Body of pancreas (tissue), 4 donors: ENCODE results near the gene FGF10.

ENCODE experiments used
- CTCF ChIP-seq, 7 experiments: fragments of 450-650 bp in 4 of 7; fragments of 200-600 bp in 3 of 7; sonication (generic) in 3 of 7; IDR thresholded peaks; one replicate each; pipeline ENCODE4 v1.5.1; 2016 to 2019; ENCODE audit warnings: antibody characterized with exemption in 7 of 7
- POLR2A ChIP-seq, 3 donors: fragments of 450-650 bp; IDR thresholded peaks; one replicate each; pipeline ENCODE4 v1.6.1; 2016; ENCODE audit warnings: antibody characterized with exemption in 3 of 3, mild to moderate bottlenecking in 2 of 3

- TF ChIP-seq POLR2A (IDR thresholded peaks at IDR 0.05) (no peak), CTCF (IDR thresholded peaks at IDR 0.05) (no peak)
Measured at GRCh38 chr5:44389823-44390143, 563 bp upstream of the FGF10 start.
